ENCODE data around the gene PNKP.
A peak's percentile ranks its signal among the peaks of the same experiment; 100 is the strongest.

The PNKP gene

DNA sequence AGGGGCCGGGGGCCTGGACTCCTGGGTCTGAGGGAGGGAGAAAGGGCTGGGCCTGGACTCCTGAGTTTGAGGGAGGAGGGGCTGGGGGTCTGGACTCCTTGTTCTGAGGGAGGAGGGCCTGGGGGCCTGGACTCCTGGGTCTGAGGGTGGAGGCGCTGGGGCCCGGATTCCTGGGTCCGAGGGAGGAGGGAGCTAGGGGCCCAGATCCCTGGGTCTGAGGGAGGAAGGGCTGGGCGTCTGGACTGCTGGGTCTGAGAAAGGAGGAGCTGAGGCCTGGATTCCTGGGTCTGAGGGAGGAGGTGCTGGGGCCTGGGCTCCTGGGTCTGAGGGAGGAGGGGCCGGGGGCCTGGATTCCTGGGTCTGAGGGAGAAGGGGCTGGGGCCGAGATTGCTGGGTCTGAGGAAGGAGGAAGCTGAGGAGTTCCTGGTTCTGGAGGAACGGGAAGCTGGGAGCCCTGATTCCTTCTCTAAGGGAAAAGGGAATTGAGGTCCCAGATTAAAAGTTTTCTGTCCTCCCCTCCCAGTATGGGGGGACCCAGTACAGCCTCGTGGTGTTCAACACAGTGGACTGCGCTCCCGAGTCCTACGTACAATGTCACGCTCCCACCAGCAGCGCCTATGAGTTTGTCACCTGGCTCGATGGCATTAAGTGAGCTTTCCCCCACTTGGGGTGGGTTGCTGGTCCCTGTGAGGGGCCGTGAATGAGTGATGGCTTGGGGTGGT is 48.6 kb downstream of the PNKP start:
- DNase-seq (ENCODE audit: low read depth) = no peak

DNA sequence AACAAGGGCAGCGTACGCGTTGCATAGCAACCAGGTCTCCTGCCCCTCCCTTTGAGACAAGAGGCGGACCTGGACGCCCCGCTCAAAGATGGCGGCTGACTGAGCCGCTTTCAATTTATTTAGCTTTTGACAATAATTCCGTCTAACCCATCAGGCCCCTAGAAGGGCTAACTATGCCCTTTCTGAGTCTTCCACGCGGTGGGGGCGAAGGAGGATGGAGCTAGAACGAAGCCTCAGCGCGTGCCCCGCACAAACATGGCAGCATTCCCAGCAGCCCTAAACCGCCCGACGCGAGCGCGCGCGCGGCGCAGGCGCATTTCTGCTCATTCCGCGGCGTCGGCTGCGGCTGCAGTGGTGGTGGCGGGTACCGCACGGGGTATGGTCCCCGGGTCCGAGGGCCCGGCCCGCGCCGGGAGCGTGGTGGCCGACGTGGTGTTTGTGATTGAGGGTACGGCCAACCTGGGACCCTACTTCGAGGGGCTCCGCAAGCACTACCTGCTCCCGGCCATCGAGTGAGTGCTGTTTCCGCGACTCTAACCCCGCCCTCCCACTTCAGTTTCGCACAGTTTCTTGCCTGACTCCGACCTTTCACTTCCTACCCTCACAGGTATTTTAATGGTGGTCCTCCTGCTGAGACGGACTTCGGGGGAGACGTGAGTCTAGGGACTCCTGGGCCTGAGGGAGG is 49.3 kb downstream of the PNKP start, which contains the start of gene MED25:
Gene MED25, plus strand, starts transcription at position 326 of the 685 bp plus-strand sequence. Its CDS starts 53 bp downstream, at position 379.
- peak; percentile 84 for DNase-seq (ENCODE audit: low read depth)

DNA sequence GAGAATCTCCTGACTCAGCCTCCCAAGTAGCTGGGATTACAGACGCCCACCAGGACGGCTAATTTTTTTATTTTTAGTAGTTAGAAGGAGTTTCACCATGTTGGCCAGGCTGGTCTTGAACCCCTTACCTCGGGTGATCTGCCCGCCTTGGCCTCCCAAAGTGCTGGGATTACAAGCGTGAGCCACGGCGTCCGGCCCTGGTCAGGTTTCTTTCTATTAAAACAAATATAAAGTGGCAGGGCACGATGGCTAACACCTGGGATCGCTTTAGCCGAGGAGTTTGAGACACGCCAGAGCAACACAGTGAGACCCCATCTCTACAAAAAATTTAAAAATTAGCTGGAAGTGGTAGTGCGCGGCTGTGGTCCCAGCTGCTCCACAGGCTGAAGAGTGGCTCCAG is 50.8 kb downstream of the PNKP start:
- DNase-seq (ENCODE audit: low read depth) = no peak

DNA sequence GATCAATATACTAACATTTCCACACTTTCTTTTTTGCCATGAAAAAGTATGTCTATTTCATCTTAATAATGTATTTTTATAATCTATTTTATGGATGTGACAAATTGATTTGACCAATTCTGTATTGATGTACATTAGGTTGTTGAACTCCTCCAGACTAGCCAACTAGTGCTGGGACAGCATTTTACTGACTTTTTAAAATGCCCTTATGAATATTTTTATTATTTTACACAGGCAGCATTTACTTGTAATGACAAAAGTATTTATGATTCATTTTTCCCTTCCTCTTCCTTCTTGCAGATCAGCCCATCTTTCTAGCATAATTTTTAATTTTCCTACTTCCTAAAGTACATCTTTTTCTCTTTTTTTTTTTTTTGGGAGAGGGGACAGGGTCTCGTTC is 53.4 kb downstream of the PNKP start:
- no peak for DNase-seq (ENCODE audit: low read depth)

- DNase-seq (ENCODE audit: low read depth) = peak; percentile 78
Measured at GRCh38 chr19:49812997-49813861, 54.1 kb downstream of the PNKP start, which contains the start of gene FUZ. Gene FUZ (minus strand): TSS chr19:49813292. CDS start chr19:49813106, 186 bp downstream.

- DNase-seq (ENCODE audit: low read depth) = no peak
Measured at GRCh38 chr19:49812452-49812996, 54.9 kb downstream of the PNKP start.

DNA sequence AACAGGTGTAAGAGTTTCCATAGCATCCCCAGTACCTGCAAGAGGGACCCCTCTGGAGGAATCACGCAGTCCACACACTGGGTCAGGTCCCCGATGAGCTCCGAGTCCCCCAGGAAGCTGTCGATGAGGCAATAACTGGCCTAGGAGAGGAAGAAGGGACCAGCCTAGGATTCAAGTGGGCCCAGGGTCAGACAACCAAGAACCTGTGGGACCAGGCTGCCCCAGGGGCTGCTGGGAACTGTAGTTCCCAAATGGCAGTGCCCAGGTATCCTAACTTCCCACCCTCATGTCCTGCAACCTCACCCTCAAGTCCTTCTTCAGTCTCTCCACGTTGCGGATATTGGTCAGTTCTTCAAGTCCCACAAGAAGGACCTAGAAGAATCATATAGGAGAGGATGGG is 56.0 kb downstream of the PNKP start:
- no peak for DNase-seq (ENCODE audit: low read depth)
